HL-60/S4 treated with phorbol 12-myristate 13-acetate at 8.2 ng/mL for 4 days and 3 days (cell line): Measurements from ENCODE around the gene CERK.
"Not testable (repeated sequence)": the region's sequence is repeated elsewhere in the genome, so short reads cannot be mapped to it uniquely, and the experiment has no call there.

Source experiments
- in situ Hi-C: fragments of 300-500 bp; cut with MboI; formaldehyde crosslinking; loops from 2 replicates; pipeline ENCODE4 v1.15.0; 2022; ENCODE audit warnings: low sequenced_read_pairs

CERK gene

DNA sequence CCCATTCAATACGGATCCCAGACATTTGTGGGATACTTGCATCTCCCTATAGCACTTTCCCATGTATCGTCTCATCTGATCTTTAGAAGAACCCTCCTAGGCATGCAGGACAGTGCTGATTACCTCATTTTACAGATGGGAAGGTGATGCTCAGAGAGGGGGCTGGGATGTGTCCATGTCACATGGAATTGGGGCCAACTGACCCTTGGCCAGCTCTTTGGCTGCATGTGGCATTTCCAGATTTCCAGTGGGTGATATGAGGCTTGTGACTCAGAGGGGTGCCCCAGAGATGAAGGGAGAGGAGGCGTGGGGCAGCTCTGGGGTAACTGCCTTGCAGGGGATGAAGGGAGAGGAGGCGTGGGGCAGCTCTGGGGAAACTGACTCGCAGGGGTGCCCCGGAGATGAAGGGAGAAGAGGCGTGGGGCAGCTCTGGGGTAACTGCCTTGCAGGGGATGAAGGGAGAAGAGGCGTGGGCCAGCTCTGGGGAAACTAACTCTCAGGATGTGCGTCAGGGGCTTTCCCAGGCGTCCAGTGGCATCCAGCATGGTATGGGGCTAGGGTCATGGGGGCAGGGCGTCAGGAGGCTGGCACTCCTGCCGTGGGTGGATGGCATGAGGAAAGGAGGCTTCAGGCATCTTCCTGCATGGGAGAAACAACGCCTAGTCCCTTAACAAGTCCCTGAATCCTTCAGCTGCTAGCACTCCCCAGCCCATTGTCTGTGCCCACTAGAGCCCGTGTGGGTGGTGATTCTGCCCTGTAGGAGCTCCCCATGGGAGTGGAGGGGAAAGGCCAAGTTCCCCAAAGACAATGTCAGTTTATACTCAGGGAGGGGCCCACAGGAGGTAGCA is 11.9 kb upstream of the CERK start:
- in situ Hi-C loops: no loop called here

DNA sequence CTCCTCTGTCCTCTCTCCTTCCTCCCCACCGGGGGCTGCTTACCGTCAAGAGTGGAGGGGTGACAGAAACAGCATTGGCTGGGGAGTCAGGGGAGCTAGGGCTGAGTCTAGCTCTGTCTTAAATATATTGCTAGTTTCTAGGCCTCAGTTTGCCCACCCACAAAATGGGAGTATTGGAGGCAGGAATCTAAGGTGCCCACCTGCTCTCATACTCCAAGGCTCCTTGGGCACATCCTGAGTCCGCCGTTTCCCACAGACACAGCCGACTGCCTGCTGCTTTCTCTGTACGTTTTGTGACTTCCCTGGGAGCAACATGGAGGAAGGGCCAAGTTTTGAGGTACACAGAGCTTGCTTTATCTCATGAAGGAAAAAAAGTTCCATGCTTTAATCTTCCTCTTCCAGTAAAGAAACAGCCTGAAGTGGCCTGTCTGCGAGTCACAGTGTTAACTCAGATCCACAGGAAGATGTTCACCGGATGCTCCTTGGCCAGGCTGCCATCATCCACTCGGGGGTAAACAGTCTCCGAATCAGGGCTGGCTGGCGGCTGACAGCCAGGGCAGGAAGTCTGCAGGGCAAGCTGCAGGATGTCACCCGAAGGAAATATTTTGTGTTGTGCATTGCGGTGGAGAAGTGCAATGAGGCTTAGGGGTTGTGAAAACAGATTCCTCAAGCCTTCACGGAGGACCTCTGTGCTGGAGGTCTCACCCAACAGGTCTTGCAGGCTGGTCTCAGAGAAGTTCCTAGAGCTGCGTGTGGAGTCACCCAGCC is 11.0 kb upstream of the CERK start:
- in situ Hi-C loops: no loop called here

DNA sequence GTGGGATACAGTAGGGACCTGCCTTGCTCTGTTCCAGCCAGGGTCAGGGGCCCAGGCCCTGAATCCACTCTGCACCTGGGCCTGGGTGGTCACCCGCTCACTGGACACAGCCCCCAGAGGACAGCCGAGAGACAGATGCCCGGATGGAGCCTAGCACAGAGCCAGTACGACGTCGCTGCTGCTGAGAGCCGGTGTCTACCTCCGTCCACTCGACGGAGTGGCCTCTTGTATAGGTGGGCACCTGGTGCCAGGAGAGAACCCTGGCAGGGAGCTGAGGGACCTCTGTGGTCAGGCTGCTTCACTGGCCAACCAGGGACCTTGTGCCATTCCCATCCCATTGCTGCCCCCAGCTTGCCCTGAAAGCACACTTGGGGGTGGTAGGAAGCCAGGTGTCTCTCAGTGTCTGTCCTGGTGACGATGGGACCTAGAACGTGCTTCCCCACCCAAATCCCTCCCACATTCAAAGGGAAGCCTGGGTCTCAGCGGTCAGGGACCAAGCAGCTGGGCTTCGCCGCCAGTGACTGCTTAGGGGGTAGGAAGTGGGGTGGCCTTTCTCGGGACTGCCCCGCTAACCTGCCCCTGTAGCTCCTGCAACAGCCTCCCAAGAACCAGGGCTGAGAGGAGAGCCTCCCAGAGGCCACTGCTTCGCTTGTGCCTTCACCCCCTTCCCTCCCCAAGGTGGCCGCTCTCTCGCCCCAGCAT is 10.3 kb upstream of the CERK start:
- in situ Hi-C loops: no loop called here

DNA sequence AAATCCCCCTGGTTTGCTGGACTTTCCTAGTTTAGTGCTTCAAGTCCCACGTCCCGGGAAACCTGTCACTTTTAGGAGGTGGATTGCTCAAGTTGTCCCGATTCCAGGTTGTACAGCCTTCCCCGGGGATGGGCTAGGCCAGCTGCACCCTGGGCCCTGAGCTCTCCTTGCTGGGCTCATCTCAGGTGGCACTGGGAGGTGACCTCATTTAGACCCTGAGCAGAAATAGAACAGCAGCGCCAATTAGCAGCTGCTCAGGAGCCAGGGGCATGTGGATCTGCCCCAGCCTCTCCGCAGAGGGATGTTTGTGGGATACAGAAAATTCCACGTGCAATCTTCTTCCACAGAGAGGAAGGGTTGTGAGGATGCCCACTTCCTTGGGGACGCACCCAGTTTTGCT is 9.6 kb upstream of the CERK start:
- in situ Hi-C loops: no loop called here

GRCh38 chr22:46746620-46747019 is 8.6 kb upstream of the CERK start:
- in situ Hi-C loops: no loop called here

DNA sequence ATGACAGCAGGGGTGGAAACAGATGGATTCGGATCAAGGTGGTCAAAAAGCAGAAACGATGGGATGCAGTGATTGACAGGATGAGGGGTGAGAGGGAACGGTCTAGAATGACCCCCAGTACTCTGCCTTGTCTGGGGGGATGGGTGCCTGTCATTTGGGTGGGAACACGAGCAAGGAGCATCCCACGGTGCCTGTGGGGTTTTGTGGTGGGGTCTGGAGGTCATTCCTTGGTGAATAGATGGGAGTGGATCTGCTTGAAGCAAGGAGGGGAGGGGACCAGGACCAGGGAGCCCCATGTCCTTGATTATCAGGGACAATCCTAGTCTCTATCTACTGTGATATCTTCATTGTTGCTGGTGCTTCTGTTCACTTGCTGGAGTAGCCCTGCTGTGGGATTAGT is 8.1 kb upstream of the CERK start:
- in situ Hi-C loops: no loop called here

GRCh38 chr22:46744581-46744980 is 6.5 kb upstream of the CERK start:
- in situ Hi-C loops: no loop called here

GRCh38 chr22:46742576-46743221 is 4.6 kb upstream of the CERK start:
- in situ Hi-C loops: no loop called here

DNA sequence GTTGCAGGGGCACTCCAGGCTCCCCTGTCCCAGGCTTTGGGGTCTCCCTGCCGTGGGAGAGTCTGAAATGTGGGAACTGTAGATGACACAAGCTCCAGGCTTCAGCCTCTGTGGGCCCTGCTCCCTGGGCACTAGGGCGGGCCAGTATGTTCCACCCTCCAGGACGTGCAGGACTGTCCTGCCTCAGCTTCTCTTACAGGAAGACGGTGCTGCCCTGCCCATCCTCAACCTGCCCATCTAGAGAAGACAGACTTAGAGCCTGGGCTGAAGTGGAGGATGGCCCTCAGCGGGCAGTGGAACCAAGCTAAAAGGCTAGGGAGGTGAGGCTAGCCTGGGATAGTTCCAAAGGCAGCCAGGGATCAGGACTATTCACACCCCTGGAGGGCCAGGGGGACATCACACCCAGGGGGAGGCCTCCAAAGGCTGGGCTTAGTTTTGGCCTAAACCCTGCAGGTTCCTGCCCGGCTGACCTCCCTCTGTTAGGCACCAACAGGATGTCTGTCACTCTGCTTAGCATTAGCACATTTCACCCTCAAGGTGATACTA is 4.0 kb upstream of the CERK start:
- in situ Hi-C loops: no loop called here

DNA sequence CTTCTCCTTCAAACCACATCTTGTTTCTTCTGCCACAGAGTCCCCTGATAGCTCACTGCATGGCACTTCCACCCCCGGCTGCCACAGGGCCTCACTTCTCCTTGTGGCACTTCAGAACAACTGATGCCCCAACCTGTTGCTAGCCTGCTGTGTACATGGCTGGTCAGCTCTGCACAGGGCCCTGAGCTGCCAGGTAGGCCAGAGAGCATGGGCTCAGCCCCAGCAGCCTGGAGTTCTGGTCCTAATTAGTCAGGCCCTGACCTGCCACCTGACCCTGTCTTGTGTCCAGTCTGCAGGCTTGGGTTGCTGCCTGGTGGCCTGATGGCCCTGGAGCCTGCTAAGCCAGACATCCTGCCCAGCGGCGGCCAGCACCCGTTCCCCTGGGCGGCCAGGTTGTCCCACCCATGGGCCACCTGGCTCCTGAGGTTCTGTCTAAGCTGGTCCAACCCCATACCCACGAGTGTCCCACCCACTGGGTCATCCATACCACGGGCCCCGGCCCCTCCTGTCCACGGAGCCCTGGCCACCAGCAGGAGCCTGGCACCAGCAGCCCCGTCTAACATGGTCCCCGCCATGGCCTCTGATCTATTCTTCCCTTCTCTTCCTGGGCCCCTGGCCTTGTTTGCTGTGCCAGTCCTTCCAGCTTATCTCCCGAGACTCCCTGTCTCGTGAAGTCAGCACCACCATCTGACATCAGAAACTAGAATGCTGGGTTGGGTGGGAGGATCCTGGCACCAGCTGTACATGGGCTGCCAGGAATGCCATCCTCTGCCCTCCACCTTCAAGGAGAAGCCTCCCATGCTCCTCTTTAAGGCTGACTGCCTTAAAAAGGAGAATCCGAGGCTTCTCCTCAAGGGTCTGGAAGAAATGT is 3.1 kb upstream of the CERK start:
- in situ Hi-C loops: no loop called here

DNA sequence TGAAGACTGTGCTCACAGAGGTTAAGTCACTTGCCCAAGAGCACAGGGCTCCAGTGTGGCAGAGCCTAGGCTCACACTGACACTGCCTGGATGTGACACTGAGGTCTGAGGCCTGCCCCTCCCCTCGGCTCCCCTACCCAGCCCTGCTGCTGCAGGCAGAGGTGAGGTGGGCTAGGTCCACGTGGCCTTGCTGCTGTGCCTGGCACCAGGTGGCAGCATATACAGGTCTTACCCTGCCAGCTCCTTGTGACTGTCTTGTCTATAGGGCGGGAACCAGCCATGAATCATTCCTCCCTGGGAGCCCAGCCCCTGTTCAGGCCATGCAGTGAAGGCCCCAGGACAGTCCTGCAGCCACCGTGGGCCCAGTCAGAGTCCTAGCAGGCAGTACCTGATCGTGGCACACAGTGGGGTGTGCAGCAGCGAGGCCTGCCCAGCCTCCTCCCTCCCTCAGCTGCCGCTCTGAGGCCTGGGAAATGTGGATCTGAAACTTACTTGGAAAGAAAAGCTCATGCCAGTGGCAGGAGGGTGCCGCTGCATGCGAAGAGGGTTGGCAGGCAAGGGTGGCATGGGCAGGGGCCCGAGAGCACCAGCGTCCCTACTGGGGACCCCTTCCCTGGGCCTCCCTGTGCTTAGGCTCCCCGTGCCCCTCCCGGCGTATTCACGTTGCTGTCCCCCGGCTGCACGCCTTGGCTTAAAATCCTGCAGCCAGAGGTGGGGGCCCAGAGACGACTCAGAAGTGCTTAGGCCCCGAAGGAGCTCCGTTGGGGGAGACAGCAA is 1.2 kb upstream of the CERK start:
- in situ Hi-C loops: no loop called here

- in situ Hi-C loops: no loop called here
Measured at GRCh38 chr22:46738647-46739093, 618 bp upstream of the CERK start.

DNA sequence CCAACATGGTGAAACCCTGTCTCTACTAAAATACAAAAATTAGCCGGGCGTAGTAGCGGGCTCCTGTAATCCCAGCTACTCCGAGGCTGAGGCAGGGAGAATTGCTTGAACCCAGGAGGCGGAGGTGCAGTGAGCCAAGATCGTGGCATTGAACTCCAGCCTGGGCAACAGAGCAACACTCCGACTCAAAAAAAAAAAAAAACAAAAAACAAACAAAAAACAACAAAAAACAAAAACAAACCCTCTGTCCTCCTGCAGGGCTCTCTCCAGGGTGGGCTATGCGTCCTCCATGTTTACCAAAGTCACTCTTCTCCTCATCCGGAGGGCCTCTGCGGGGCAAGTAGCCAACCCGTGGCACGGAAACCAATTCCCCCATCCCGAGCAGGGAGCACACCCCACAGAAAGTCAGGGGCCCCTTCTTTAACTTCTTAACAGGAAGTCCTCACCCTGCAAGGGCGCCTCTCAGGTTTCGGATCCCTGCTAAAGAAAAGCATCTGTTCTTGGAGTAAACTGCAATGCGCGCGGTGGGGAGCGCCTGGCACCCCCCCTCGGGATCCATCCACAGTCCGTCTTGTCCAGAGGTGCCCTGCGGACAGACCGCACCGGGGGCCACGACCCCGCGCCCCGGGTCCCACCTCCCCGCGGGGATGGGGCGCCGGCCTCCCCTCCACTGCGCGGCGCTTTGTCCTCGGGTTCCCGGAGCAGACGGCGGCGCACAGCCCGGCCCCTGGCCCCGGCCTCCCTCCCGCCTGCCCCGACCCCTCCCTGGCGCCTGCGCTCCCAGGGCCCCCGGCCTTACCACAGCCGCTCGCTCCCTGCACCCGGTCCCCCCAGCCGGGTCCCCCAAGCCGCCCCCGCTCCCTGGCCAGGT is 712 bp downstream of the CERK start:
- in situ Hi-C loops: no loop called here

DNA sequence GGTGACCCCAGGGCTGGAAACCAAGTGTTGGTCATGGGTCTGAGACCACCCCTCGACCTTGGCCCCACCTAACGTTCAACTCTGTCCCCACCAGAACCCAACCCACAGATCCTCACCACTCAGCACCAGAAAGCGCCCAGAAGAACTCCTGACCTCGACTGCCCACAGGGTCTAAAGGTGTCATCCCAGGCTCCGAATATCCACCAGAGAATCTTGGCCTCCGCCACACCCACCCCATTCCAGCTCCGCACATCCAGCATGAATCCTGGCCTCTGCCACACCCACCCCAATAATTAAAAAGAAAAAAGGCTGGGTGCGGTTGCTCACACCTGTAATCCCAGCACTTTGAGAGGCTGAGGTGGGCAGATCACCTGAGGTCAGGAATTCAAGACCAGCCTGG is 1.3 kb downstream of the CERK start:
- in situ Hi-C loops: no loop called here

- in situ Hi-C loops: no loop called here
Measured at GRCh38 chr22:46735747-46736608, 2.1 kb downstream of the CERK start.

DNA sequence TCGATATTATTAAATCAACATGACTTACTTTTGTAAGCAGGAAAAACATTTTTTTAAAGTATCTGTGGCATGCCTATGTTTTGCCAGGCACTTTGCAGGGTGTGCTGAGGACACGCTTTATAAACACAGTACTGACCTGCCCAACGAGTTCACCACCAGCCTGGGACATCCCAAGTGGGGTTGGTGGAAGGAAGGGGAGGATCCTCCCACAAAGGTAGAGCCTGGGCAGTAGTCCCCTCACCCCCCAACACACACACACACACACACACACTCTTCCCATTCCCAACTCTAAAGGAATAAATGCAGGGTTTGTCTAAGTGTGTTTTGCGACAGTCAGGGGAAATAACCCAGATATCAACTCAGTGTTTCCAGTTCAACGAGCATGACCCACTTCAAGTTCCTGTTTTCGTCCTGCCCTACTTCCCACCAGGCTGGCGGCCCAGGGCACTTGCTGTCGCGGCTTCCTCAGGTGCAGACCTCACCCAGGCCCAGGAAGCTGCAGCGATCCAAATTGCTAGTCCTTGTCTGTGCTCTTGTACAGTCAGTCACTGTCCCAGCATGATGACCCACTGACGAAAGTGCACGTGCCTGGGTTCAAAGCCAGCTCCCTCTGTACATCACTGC is 3.1 kb downstream of the CERK start:
- in situ Hi-C loops: no loop called here

DNA sequence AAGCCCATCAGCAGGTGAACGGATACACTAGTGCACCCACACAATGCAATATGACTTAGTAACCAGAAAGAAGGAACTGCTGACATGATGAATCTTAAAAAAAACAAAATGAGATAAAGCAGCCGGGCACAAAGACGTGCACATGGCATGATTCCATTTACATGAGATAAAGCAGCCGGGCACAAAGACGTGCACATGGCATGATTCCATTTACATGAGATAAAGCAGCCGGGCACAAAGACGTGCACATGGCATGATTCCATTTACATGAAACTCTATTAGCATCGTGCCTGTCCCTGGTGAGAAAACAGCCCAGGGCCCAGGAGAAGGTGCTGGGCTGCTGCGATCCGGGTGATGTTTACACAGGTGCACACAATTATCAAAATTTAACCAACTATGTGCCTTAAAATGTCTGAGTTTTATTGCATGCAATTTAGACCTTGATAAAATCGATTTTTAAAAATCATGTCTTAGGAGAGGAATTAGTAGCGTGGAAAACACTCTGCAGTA is 3.8 kb downstream of the CERK start:
- in situ Hi-C loops: not testable (repeated sequence)
